ENCODE results near the gene BAZ1B.
"Not testable (repeated sequence)": the region's sequence is repeated elsewhere in the genome, so short reads cannot be mapped to it uniquely, and the experiment has no call there.

DNA sequence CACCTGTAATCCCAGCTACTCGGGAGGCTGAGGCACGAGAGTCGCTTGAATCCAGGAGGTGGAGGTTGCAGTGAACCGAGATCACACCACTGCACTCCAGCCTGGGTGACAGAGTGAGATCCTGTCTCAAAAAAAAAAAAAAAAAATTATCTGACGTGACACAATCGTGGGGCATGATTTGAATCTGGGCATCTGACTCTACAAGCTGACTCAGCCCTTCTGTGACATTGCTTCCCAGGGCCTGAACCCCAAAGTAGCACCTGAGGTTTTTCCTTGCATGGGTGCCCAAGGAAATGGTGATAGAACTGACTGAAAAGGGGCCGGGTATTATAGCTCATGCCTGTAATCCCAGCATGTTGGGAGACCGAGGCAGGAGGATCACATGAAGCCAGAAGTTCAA, 101.5 kb downstream of the BAZ1B start:
- TF ChIP-seq POLR2AphosphoS5, POLR2A (IDR thresholded peaks at IDR 0.05): not testable (repeated sequence)
